IPS-NIHi11 (cell line): ENCODE results near the gene COL5A1.
"Not testable (repeated sequence)": the region's sequence is repeated elsewhere in the genome, so short reads cannot be mapped to it uniquely, and the experiment has no call there.

Experiments
- DNase-seq: peaks from one replicate; pipeline ENCODE4 v3.0.0; 2012; ENCODE audit warnings: mixed read lengths, low spot score

COL5A1 gene

GRCh38 chr9:134709512-134710270, 68.1 kb downstream of the COL5A1 start:
- no peak for DNase-seq

GRCh38 chr9:134710271-134710540, 68.6 kb downstream of the COL5A1 start:
- DNase-seq: no peak

- no peak for DNase-seq
These were observed 69.3 kb downstream of the COL5A1 start for GRCh38 chr9:134710901-134711300.

GRCh38 chr9:134712243-134712642, 70.6 kb downstream of the COL5A1 start:
- DNase-seq: no peak

GRCh38 chr9:134712926-134713325, 71.3 kb downstream of the COL5A1 start:
- no peak for DNase-seq

GRCh38 chr9:134715536-134715935, 73.9 kb downstream of the COL5A1 start:
- DNase-seq: not testable (repeated sequence)

- DNase-seq: no peak
These were observed 74.5 kb downstream of the COL5A1 start for GRCh38 chr9:134716067-134716466.

GRCh38 chr9:134717056-134717455, 75.5 kb downstream of the COL5A1 start:
- DNase-seq: no peak

GRCh38 chr9:134717924-134718645, 76.5 kb downstream of the COL5A1 start:
- no peak for DNase-seq

- no peak for DNase-seq
These were observed 77.7 kb downstream of the COL5A1 start for GRCh38 chr9:134719331-134719730.

GRCh38 chr9:134720136-134720753, 78.6 kb downstream of the COL5A1 start:
- DNase-seq: no peak

GRCh38 chr9:134720796-134721195, 79.2 kb downstream of the COL5A1 start:
- no peak for DNase-seq

GRCh38 chr9:134721344-134721743, 79.7 kb downstream of the COL5A1 start:
- no peak for DNase-seq

- DNase-seq: no peak
These were observed 80.6 kb downstream of the COL5A1 start for GRCh38 chr9:134722120-134722701.

GRCh38 chr9:134723037-134723436, 81.4 kb downstream of the COL5A1 start:
- DNase-seq: no peak

- DNase-seq: no peak
These were observed 82.0 kb downstream of the COL5A1 start for GRCh38 chr9:134723491-134724190.

- DNase-seq: no peak
These were observed 82.8 kb downstream of the COL5A1 start for GRCh38 chr9:134724202-134724911.

GRCh38 chr9:134724912-134725604, 83.5 kb downstream of the COL5A1 start:
- no peak for DNase-seq

GRCh38 chr9:134725605-134725940, 84.0 kb downstream of the COL5A1 start:
- DNase-seq: no peak

GRCh38 chr9:134726026-134726721, 84.6 kb downstream of the COL5A1 start:
- no peak for DNase-seq

- DNase-seq: no peak
These were observed 85.1 kb downstream of the COL5A1 start for GRCh38 chr9:134726722-134727034.
